NCI-H2107 (cell line): ENCODE data around the gene DPM2.

Source experiments
- DNase-seq: peaks from one replicate; lab custom pipeline; 2025; lab: John Stamatoyannopoulos, UW

DPM2 gene

GRCh38 chr9:127973169-127974000, 35.7 kb upstream of the DPM2 start:
- no peak for DNase-seq

GRCh38 chr9:127972236-127972871, 34.7 kb upstream of the DPM2 start:
- DNase-seq: no peak

DNA sequence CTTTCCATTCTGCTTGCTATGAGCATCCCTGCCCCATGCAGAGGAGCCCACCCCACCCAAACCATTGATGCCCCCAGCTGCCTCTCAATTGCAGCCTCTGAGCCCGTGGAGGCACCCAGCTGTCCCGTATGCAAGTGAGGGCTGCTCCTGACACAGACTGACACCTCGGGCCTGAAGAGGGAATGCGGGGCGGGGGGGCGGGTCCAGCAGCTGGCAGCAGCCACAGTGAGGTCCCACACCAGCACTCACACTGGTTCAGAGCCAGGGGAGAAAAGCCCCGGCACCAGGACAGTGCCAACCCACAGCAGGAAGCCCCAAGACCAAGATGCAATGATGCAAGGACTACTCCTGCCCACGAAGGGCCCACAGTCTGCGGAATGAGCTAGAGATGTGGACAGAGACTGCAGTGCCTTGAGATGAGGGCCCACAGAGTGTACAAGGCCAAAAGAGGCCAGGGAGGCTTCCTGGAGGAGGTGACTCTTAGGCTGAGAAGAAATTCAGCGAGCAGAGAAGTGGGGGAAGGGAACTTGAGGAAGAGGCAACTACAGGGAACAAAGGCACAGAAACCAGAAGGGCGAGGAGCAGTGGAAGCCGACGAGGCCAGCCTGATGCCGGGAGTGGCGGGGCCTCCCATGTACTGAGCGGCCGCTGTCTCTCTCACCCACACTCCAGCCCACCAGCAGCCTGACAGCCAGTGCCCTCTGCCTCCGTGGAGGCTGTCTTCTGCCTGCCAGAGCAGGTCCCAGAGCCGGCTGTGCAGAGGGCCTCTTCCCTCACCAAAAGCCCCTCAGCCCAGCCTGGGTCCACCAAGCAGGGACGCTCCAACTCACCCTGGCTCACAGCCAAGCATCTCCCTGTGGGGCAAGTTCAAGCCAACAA, 33.9 kb upstream of the DPM2 start:
- no peak for DNase-seq

DNA sequence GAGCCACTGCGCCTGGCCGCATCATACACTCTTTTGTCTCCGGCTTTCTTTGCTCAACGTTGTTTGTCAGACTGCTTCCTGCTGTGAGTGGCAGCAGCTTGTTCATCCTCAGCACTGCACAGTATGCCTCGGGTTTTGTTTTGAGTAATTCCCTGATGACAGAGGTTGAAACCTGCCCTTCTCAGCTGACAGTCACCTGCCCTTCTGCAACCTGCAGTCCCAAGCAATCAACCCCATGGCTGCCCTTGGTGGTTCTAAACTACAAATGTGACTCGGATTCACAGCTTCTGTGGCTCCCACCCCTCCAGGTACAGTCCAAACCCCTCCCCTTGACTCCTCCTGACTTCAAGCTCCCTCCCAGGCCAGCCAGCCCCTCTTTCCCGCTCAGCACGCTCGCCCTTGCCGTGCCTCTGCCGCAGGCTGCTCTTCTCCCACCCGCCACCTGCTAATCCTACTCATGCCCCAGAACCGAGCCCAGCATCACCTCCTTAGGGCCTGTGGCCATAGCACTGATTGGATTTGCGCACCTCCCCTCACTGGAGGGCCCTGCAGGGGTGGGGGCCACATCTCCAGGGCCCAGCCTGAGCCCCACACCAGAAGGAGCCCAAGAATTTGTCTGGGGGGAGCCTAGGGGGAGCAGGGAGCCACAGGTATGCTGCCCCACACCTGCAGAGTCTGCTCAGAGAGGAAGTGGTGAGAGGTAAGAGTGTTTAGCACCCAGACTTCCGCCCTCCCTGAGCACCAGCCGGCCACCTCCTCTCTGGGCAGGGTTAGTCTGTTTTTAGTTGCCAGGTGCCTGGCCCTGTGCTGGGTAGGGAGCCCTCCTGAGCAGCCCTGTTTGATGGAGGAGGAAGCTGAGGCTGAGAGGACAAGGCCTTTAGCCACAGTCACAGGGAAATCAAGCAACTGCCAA, 33.0 kb upstream of the DPM2 start:
- no peak for DNase-seq

DNA sequence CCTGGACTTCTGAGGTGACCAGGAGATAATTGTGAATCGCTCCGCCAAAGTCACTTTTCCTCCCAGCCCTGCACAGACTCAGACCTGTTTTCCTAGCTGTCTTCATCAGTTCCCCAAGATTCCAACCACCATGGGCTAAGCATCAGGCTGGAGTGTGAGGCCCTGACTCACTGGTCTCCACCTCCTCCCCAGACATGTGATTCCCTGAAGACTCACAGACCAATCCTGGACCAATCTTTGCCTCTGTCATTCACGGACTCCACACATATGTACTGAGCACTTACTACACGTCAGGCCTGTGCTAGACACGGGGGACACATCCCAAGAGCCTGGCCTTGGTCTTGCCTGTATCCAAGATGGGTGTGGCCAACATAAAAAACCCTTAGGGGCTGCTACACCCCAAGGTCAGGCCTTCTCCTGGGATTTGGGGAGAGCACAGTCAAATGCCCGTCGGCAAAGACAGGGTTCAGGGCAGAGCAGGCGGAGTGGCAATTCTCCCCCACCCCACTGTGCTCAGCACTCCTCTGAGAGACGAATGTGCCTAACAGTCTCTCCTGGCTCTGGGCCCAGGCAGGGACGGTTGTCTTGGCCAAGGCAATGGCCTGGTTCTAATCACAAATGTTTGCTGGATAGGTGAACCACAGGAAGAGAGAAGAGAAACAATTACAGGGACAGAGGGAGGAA, 31.2 kb upstream of the DPM2 start:
- no peak for DNase-seq

DNA sequence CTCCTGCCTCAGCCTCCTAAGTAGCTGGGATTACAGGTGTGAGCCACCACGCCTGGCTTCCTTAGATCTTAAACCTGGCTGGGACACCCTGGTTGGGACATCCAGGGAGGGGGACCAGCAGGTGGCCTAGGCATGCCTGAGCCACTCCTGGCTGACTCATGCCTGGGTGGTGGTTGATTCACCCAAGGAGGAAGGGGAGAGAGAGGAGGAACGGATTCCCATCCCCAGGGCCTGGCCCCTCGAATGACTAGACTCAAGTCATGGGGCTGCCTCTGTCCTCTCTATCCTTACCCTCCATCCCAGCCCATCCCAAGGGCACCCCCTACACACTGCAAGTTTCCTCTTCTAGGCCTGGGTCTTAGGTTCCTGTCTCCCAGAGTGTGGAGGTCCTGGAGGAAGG, 30.4 kb upstream of the DPM2 start:
- no peak for DNase-seq

DNA sequence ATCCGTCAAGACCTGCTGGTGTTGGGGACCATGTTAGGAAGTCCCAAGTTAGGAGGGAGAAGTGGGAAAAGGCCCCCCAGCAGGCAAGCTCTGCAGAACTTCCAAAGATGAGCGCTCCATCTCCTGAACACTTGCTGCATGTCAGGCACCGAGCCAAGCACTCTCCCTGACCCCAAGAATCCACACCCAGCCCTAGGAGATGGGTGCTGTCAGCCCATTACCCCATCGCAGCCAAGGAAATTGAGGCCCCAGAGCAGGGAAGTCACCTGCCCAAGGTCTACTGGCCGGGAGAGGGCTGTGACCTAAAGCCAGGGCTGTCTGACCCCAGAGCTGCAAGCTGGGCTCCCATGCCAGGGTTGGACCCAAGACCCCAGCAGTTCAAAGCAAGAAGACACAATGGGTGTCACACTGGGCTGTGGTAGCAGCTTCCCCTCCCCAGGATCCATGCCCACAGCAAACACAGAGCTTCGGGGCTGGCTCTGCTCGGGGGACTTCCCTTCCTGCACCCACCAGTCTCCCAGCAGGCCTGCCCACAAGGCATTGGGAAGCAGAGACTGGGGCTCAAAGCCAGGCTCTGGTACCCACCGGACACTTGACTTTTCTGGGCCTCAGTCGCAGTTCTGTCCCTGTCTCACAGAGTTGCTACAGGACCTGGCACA, 29.6 kb upstream of the DPM2 start:
- DNase-seq: no peak

DNA sequence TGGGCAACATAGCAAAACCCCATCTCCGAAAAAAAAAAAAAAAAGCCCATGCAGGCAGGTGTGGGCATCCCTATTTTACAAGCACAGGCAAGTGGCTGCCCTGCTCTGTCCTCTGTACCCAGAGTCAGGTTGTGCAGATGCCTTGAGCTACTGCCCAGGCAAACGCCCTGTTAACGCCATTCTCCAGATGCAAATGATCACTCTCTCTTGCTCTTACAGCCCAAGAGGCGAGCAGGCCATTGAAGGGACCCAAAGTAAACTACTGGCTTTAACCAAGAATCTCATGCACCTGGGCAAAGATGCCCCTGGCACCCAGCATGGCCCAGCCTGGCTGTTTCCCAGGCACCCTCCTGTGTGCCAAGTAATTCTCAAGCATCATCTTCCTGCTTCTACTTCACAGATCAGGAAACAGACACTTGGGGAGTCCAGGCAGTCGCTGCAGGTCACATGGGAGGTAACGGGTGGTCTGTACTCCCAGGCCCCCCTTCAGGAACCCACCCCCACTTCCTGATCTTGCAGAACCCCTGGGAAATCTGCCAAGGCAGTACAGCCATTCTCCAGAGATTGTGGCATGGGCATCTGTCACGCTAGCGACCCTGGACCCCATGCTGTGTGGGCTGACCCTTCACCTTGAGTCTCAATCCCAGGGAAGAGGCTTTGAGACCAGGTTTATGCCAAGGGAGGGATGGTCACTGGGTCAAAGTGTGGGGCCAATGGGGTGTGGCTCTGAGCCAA, 28.9 kb upstream of the DPM2 start:
- DNase-seq: no peak

DNA sequence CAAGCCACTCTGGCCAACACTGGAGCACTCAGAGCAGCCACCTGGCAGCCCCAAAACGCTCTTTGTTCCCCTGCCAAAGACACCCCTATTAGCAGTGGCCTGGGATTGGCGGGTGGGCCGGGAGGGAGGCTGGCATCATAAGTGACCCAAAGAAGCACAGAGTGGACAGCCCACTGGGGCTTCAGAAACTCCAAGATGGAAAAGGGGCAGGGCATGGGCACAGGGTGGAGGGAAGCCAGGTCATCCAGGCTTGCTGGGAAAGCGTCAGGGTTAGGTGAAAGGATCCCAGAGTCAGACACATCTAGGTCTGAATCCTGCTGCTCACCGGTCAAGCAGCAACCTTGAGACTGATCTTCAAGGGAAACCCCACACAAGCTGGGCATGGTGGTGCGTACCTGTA, 28.3 kb upstream of the DPM2 start:
- DNase-seq: no peak

DNA sequence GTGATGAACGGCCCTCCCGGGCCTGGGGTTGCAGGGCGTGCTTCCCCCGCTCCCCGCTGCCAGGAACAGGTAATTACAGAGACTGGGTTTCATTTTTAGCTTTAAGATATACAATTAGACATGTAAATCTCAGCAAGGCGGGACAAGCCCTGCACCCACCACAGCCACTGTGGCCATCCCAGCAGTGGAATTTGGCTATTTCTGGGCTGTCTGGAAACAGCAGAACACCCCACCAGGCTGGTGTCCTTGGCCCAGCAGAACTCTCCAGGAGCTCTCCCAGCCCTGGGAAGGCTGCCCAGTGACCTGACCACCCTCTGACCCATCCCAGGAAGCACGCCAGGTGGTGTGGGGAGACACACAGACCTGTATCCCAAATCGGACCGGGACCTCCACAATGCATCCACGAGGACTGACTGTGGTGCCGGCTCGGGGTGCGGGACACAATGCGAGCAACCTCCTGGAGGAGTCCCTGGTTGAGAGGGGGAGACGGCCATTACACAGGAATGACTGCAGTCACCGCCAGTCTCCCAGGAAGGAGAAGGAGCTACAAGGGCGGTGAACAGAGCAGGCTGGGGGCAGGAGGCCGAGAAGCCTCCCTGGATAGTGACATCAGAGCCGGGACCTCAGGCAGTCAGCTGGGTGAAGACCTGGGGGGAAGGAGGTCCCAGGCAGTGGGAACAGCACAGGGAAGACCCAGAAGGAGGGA, 25.9 kb upstream of the DPM2 start:
- DNase-seq: no peak

- no peak for DNase-seq
Observed at GRCh38 chr9:127963041-127963358, 25.3 kb upstream of the DPM2 start.

- DNase-seq: no peak
Observed at GRCh38 chr9:127962278-127962677, 24.6 kb upstream of the DPM2 start.

GRCh38 chr9:127961613-127962155, 24.0 kb upstream of the DPM2 start:
- DNase-seq: no peak

- no peak for DNase-seq
Observed at GRCh38 chr9:127961155-127961490, 23.5 kb upstream of the DPM2 start.

GRCh38 chr9:127960410-127961154, 22.9 kb upstream of the DPM2 start:
- peak; percentile 64 for DNase-seq

GRCh38 chr9:127959841-127960409, 22.3 kb upstream of the DPM2 start:
- no peak for DNase-seq

- no peak for DNase-seq
Observed at GRCh38 chr9:127959398-127959797, 21.7 kb upstream of the DPM2 start.

GRCh38 chr9:127958728-127959127, 21.1 kb upstream of the DPM2 start:
- no peak for DNase-seq
